GM21367 (cell line): ENCODE data around the gene JOSD2.
"Not testable (repeated sequence)": the region's sequence is repeated elsewhere in the genome, so short reads cannot be mapped to it uniquely, and the experiment has no call there.

Source experiments
- ATAC-seq: cut with Tn5 transposase; IDR thresholded peaks from one replicate; pipeline ENCODE4 v1.9.1; 2021; ENCODE audit not compliant: unreplicated experiment

Gene JOSD2

GRCh38 chr19:50478901-50479715, 31.9 kb downstream of the JOSD2 start:
- no peak for ATAC-seq

GRCh38 chr19:50477751-50478515, 33.1 kb downstream of the JOSD2 start:
- no peak for ATAC-seq

GRCh38 chr19:50476907-50477238, 34.1 kb downstream of the JOSD2 start:
- ATAC-seq: no peak

- ATAC-seq: peak; percentile 57
These were observed 34.6 kb downstream of the JOSD2 start, which contains the start of the genes EMC10 and GARIN5A for GRCh38 chr19:50476224-50476906. Gene EMC10, plus strand, starts transcription at chr19:50476507. Its CDS starts 38 bp downstream, at chr19:50476545. Gene GARIN5A, minus strand, starts transcription at chr19:50476848. Its CDS starts 460 bp downstream, at chr19:50476388.

- ATAC-seq: no peak
These were observed 35.2 kb downstream of the JOSD2 start for GRCh38 chr19:50475736-50476223.

GRCh38 chr19:50475101-50475568, 35.9 kb downstream of the JOSD2 start:
- ATAC-seq: no peak

GRCh38 chr19:50473336-50473735, 37.7 kb downstream of the JOSD2 start:
- ATAC-seq: not testable (repeated sequence)

GRCh38 chr19:50468818-50469217, 42.2 kb downstream of the JOSD2 start:
- ATAC-seq: no peak

- ATAC-seq: no peak
These were observed 43.4 kb downstream of the JOSD2 start for GRCh38 chr19:50467566-50467965.

GRCh38 chr19:50466706-50467039, 44.3 kb downstream of the JOSD2 start:
- ATAC-seq: no peak

- ATAC-seq: no peak
These were observed 44.8 kb downstream of the JOSD2 start for GRCh38 chr19:50465986-50466705.

GRCh38 chr19:50465000-50465399, 46.0 kb downstream of the JOSD2 start:
- no peak for ATAC-seq

- ATAC-seq: no peak
These were observed 46.6 kb downstream of the JOSD2 start for GRCh38 chr19:50464348-50464747.

GRCh38 chr19:50462970-50463369, 48.0 kb downstream of the JOSD2 start:
- no peak for ATAC-seq

- ATAC-seq: no peak
These were observed 49.7 kb downstream of the JOSD2 start for GRCh38 chr19:50461066-50461875.

- no peak for ATAC-seq
These were observed 50.7 kb downstream of the JOSD2 start for GRCh38 chr19:50460161-50460765.

- ATAC-seq: no peak
These were observed 51.4 kb downstream of the JOSD2 start for GRCh38 chr19:50459638-50460037.

GRCh38 chr19:50459067-50459456, 51.9 kb downstream of the JOSD2 start:
- no peak for ATAC-seq

GRCh38 chr19:50458396-50459066, 52.5 kb downstream of the JOSD2 start:
- ATAC-seq: no peak
